HG03139 (cell line): ENCODE results near the gene SLC26A4.

Experiments used
- ATAC-seq: cut with Tn5 transposase; IDR thresholded peaks from one replicate; pipeline ENCODE4 v1.9.1; 2021; ENCODE audit not compliant: unreplicated experiment

SLC26A4 gene

GRCh38 chr7:107658467-107658866 is 2.2 kb upstream of the SLC26A4 start:
- ATAC-seq = no peak

DNA sequence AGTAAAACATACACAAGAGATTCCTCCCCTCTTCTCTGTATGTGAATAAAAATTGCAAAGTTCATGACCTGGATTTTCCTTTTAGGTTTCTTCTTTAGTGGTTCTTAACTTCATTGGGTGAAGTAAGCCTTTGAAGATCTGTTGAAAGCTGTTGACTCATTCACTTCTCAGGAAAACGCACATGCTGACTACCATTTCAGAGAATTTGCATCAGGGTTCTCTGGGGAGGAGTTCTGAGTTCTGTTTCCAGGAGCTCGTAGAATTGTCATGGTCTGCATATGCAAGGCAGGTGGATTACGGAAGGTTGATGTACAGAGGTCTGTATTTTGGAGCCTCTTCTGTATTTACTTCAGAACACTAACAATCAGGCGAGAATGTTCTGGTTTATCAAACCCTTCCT is 962 bp upstream of the SLC26A4 start:
- ATAC-seq = no peak

DNA sequence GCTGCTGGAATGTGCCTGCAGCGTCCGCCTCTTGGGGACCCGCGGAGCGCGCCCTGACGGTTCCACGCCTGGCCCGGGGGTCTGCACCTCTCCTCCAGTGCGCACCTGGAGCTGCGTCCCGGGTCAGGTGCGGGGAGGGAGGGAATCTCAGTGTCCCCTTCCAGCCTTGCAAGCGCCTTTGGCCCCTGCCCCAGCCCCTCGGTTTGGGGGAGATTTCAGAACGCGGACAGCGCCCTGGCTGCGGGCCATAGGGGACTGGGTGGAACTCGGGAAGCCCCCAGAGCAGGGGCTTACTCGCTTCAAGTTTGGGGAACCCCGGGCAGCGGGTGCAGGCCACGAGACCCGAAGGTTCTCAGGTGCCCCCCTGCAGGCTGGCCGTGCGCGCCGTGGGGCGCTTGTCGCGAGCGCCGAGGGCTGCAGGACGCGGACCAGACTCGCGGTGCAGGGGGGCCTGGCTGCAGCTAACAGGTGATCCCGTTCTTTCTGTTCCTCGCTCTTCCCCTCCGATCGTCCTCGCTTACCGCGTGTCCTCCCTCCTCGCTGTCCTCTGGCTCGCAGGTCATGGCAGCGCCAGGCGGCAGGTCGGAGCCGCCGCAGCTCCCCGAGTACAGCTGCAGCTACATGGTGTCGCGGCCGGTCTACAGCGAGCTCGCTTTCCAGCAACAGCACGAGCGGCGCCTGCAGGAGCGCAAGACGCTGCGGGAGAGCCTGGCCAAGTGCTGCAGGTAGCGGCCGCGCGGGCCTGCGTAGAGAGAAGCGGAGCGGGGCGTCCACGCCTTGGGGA is 645 bp downstream of the SLC26A4 start:
- no peak for ATAC-seq

DNA sequence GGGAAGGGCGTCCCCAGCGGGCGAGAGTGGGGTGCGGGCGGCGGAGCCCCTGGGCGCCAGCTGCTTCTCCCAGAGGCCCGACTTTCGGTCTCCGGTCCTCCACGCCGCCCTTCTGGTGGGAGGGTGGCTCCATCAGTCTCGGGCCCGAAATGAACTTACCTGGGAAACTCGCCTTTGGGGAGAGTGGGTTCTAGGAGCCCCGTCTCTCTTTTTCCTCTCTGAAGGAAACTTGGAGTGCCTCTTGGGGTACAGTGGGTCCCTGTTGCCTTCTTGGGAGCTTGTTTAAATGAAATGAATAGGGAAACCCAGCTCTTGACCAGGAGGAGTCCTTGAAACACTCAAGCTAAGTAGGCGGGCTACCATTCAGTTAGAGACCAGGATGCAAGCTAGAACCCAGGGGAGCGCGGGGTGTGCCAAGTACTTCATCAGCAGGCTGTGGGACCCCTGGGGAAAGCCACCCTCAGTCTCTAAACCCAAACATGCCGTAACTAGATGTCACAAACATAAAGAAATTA is 1.3 kb downstream of the SLC26A4 start:
- ATAC-seq = no peak

- no peak for ATAC-seq
Observed at GRCh38 chr7:107663196-107663595, 2.6 kb downstream of the SLC26A4 start.

DNA sequence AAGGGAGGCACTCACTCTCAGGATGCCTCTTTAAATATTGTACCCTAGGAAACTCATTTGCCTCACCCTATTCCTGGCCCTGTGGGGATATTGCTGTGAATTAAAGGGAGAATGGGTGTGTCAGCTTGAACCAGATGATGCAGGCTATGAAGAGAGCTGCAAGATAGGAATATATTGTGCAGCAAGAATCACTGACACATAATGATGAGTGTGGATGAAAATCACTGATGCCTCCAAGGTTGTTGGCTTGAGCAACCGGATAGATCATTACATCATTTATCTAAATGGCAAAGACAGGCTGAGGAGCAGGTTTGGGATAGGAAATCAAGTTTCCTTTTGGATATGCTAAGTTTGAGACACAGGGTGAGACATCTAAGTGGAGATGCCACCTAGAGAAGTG is 6.2 kb downstream of the SLC26A4 start:
- no peak for ATAC-seq

DNA sequence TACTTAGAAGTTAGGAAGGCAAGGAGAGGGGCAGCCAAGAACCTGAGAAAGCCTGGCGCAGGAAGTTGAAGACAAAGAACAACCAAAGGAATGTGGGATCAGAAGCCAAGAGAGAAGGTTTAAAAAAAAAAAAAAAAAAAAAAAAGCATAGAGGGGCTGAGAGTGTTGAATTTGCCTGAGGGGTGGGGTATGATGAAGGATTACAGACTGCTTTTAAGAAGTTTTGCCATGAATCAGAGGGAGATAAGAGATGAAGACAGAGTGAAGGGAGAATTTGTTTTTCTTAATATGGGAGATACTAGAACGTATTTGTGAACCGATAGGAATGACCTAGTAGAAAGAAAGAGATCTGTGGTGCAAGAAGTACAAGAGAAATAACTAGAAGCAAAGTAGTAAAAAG is 6.7 kb downstream of the SLC26A4 start:
- no peak for ATAC-seq

GRCh38 chr7:107668296-107668695 is 7.7 kb downstream of the SLC26A4 start:
- no peak for ATAC-seq

DNA sequence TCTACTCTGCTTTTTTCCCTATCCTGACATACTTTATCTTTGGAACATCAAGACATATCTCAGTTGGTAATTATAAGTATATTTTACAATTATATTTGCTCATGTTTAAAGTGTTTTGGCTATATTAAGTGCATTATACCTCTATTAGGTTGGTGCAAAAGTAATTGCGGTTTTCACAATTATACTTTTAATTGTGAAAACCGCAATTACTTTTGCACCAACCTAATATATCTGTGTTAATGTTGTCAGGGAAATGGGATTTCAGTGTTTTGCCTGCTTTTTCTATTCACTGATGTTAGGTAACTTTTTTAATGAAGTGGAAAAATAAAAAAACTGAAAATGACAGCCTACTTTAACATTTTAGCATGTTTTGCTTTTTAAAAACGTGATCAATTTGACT is 11.6 kb downstream of the SLC26A4 start:
- no peak for ATAC-seq

DNA sequence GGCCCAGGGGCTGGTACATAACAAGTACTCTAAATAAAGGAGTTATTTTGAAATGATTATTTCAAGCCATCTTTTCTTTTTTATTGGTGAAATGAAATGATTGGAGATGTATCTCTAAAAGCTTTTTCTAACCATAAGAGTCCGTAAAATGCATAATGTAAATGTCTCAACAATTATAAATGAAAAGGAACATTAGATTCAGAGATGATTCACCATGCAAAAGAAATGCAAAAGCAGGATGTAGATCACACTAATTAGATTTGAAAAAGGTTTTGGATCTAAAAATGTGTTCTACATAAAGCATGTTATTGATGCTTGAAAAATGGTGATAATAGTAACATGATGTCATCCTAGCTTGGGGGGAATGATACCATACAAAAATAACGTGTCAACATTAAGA is 15.6 kb downstream of the SLC26A4 start:
- ATAC-seq = no peak

DNA sequence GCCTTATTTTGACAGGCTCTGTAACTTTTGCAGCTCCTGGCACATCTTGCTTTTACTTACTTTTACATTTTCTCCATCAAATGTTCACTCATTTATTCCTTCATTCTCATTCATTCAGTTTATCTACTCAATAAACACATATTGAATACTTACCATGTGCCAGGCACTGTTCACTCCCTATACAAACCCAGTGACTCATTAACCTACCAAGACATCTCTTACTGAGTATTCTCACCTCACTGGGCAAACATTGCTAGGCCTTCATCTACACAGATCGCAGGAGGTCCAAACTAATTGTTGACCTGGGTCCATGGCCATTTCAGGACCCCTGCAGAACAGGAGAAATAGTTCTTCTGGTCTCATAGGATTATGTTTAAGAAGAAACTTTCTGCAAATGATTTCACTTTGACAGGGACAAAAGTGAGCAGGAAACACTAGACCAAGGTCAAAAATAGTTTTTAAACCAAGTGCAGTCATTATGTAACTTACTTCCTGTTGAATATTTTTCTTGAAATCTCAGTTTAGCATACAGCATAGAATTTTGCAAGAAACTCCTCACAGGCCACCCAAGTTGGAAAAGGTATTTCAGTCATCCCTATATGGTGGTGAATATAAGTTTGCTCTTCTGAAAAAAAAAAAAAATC is 17.6 kb downstream of the SLC26A4 start:
- ATAC-seq = peak; percentile 67

- no peak for ATAC-seq
Observed at GRCh38 chr7:107680478-107680877, 19.9 kb downstream of the SLC26A4 start.

GRCh38 chr7:107682886-107683285 is 22.3 kb downstream of the SLC26A4 start:
- ATAC-seq = no peak

DNA sequence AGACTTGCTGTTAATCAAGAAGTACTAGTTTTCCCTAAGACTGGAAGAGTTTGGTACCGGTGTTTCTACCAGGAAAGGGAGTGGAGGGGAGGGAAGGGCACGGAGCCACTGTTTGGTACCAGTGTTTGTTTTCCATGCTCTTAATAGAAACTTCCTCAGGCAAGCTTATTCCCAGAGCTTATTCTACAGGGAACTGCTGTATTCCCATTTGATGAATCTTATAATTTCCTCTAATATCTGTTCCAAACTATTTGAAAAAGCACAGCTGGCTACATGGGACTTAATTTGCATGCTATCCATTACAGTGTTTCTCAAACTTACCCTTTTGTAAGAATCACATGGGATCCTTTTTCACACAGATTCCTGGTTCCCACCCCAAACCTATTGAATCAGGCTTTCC is 23.7 kb downstream of the SLC26A4 start:
- no peak for ATAC-seq

DNA sequence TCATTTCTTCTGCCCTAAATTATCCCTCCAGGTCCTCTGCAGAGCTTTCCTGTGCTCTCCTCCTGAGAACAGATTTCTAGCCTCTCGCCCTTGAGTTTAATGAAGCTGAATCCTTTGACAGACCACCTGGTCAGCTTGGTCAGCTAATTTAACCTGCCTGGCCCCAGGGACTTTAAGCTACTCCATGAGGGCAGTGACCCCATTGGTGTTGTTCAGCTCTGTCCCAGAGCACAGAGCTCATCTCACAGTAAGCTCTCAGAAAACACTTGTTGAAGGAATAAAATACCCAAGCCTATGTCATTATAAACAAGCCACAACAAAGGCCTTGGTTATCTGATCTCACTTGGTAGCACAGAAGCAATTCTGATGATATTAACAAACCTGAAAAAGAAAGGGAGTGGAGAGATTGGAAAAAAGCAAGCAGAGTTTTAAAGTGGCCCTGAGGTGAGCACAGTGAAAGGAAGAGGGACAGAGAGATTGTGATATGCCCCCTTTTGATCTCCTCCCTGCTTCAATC is 24.4 kb downstream of the SLC26A4 start:
- no peak for ATAC-seq

- no peak for ATAC-seq
Observed at GRCh38 chr7:107686816-107687387, 26.3 kb downstream of the SLC26A4 start.

DNA sequence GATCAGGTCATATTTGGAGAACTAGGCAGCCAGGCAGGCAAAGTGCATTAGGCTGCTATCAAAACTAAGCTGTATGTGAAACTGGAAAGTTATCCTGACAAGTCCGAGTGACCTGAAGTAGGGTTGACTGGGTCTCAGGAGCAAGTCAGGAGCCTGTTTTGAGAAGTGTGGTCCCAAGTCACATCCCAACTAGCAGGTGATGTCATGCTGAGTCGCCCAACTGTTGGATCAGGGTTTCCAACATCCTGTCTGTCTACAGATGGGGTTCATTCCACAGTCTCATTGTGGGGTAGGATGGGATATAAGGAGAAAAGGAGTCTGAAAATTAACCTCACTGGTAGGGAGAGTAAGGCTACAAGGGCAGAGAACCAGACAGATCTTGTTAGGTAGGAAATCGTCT is 27.0 kb downstream of the SLC26A4 start:
- no peak for ATAC-seq

- no peak for ATAC-seq
Observed at GRCh38 chr7:107689553-107689952, 28.9 kb downstream of the SLC26A4 start.

GRCh38 chr7:107690084-107690483 is 29.5 kb downstream of the SLC26A4 start:
- ATAC-seq = no peak

DNA sequence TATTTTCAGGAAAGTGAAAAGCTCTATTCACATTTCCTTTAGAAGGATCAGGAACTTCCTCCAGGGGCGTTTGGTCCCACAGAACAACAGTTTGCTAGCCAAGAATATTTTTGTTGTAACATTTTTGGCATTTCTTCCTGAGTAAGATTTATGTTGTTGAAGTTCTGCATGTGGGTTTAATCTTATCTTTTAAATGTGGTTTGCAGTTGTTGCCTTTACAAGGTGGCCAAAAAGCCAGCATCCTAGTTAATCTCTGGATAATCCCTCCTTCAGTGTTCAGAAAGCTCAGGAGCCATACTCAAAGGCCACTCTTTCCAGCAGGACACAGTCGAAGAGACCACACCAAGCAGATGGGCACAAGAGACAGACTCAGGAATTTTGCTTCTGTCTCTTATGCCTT is 30.0 kb downstream of the SLC26A4 start:
- no peak for ATAC-seq

GRCh38 chr7:107691716-107692115 is 31.1 kb downstream of the SLC26A4 start:
- ATAC-seq = no peak

- no peak for ATAC-seq
Observed at GRCh38 chr7:107692501-107692900, 31.9 kb downstream of the SLC26A4 start.
